ENCODE data around the gene DHCR7.

The DHCR7 gene

GRCh38 chr11:71399341-71399740, 48.9 kb downstream of the DHCR7 start:
- Histone ChIP-seq H3K9me2 (replicated peaks; ENCODE audit: control insufficient read depth, low read length) (no peaks in the 10 kb centered on the region), H3K27ac (ENCODE audit: low read depth, low read length) (no peak overlapping the region), H3K36me3 (ENCODE audit: control insufficient read depth, low read length) (no peaks in the 10 kb centered on the region), H3F3A (ENCODE audit: control insufficient read depth, insufficient read depth) (no peaks in the 10 kb centered on the region), H3K4me3 (ENCODE audit: low read length) (no peak overlapping the region), H3K4me2 (ENCODE audit: low read length) (no peak overlapping the region), H3K27me3 (ENCODE audit: control insufficient read depth, low read length) (no peaks in the 10 kb centered on the region; the same call in 1 of the 2 replicates), H3K4me1 (ENCODE audit: control insufficient read depth, low read length) (no peaks in the 10 kb centered on the region), H3K79me2 (ENCODE audit: control insufficient read depth, low read length) (no peaks in the 10 kb centered on the region), H3K9me3 (ENCODE audit: control insufficient read depth, insufficient read depth, low read length) (peaks cover 3% of the 10 kb centered on the region; the same call in 1 of the 2 replicates), H4K20me1 (ENCODE audit: control insufficient read depth, insufficient read depth, low read depth, low read length) (no peaks in the 10 kb centered on the region)
- TF ChIP-seq CTCF (IDR thresholded peaks at IDR 0.05; ENCODE audit: low read depth, low read length, poor library complexity, severe bottlenecking) (no peak), EZH2phosphoT487 (IDR thresholded peaks at IDR 0.05; ENCODE audit: borderline replicate concordance, low read length) (no peak)

- no peaks in the 10 kb centered on the region for H3K9me2 ChIP-seq (replicated peaks; ENCODE audit: control insufficient read depth, low read length)
- no peak overlapping the region for H3K27ac ChIP-seq (ENCODE audit: low read depth, low read length)
- no peak for TF ChIP-seq CTCF (IDR thresholded peaks at IDR 0.05; ENCODE audit: low read depth, low read length, poor library complexity, severe bottlenecking)
- no peak for TF ChIP-seq EZH2phosphoT487 (IDR thresholded peaks at IDR 0.05; ENCODE audit: borderline replicate concordance, low read length)
- H3K79me2 ChIP-seq (ENCODE audit: control insufficient read depth, low read length) = no peaks in the 10 kb centered on the region
- no peak overlapping the region for H3K4me2 ChIP-seq (ENCODE audit: low read length)
- no peaks in the 10 kb centered on the region for H3F3A ChIP-seq (ENCODE audit: control insufficient read depth, insufficient read depth)
- H4K20me1 ChIP-seq (ENCODE audit: control insufficient read depth, insufficient read depth, low read depth, low read length) = no peaks in the 10 kb centered on the region
- no peaks in the 10 kb centered on the region for H3K36me3 ChIP-seq (ENCODE audit: control insufficient read depth, low read length)
- peaks cover 5% of the 10 kb centered on the region for H3K27me3 ChIP-seq (ENCODE audit: control insufficient read depth, low read length)
- H3K4me1 ChIP-seq (ENCODE audit: control insufficient read depth, low read length) = no peaks in the 10 kb centered on the region
- no peak overlapping the region for H3K4me3 ChIP-seq (ENCODE audit: low read length)
- H3K9me3 ChIP-seq (ENCODE audit: control insufficient read depth, insufficient read depth, low read length) = peaks cover 3% of the 10 kb centered on the region; the same call in 1 of the 2 replicates
These were observed 50.2 kb downstream of the DHCR7 start for GRCh38 chr11:71397961-71398360.

- no peak overlapping the region for H3K4me2 ChIP-seq (ENCODE audit: low read length)
- H3K36me3 ChIP-seq (ENCODE audit: control insufficient read depth, low read length) = no peaks in the 10 kb centered on the region
- no peaks in the 10 kb centered on the region for H3K9me3 ChIP-seq (ENCODE audit: control insufficient read depth, insufficient read depth, low read length)
- no peaks in the 10 kb centered on the region for H3K4me1 ChIP-seq (ENCODE audit: control insufficient read depth, low read length)
- no peak overlapping the region for H3K4me3 ChIP-seq (ENCODE audit: low read length)
- peaks cover 8% of the 10 kb centered on the region for H3K27me3 ChIP-seq (ENCODE audit: control insufficient read depth, low read length)
- H3K9me2 ChIP-seq (replicated peaks; ENCODE audit: control insufficient read depth, low read length) = no peaks in the 10 kb centered on the region
- no peak for TF ChIP-seq EZH2phosphoT487 (IDR thresholded peaks at IDR 0.05; ENCODE audit: borderline replicate concordance, low read length)
- TF ChIP-seq CTCF (IDR thresholded peaks at IDR 0.05; ENCODE audit: low read depth, low read length, poor library complexity, severe bottlenecking) = no peak
- no peaks in the 10 kb centered on the region for H3K79me2 ChIP-seq (ENCODE audit: control insufficient read depth, low read length)
- no peaks in the 10 kb centered on the region for H3F3A ChIP-seq (ENCODE audit: control insufficient read depth, insufficient read depth)
- H4K20me1 ChIP-seq (ENCODE audit: control insufficient read depth, insufficient read depth, low read depth, low read length) = no peaks in the 10 kb centered on the region
- H3K27ac ChIP-seq (ENCODE audit: low read depth, low read length) = no peak overlapping the region
These were observed 50.8 kb downstream of the DHCR7 start for GRCh38 chr11:71397331-71397860.
